ENCODE results near the gene LCORL.

- TF ChIP-seq CTCF (IDR thresholded peaks at IDR 0.05) = no peak
- TF ChIP-seq POLR2A (IDR thresholded peaks at IDR 0.05) = no peak
Observed at GRCh38 chr4:17981063-17981462, 40.5 kb downstream of the LCORL start.

Data from Peyer's patch (tissue), 4 donors.